Astrocyte of the cerebellum (primary cell): Measurements from ENCODE around the gene MFSD2A.
"Not testable (repeated sequence)": the region's sequence is repeated elsewhere in the genome, so short reads cannot be mapped to it uniquely, and the experiment has no call there.

Experiments used
- DNase-seq: peaks from one replicate; pipeline ENCODE4 v3.0.0-alpha.2; 2011; ENCODE audit warnings: low read depth
- H3K4me3 ChIP-seq: 2 replicates; pipeline ENCODE4 v1.5.1; 2011; ENCODE audit warnings: mild to moderate bottlenecking, low read depth, low read length, moderate library complexity
- CTCF ChIP-seq: IDR thresholded peaks from 2 replicates; pipeline ENCODE4 v1.5.1; 2012; ENCODE audit warnings: low read length, low read depth, moderate library complexity, mild to moderate bottlenecking; ENCODE audit errors: missing control alignments
- in situ Hi-C: cut with HindIII; loops from 2 replicates; pipeline ENCODE4 v1.10.0; 2017; ENCODE audit warnings: low sequenced_read_pairs

MFSD2A gene

GRCh38 chr1:39958403-39959200 is 3.7 kb downstream of the MFSD2A start:
- H3K4me3 ChIP-seq = no peak overlapping the region
- no peak for TF ChIP-seq CTCF
- in situ Hi-C loops = no loop called here
- no peak for DNase-seq

DNA sequence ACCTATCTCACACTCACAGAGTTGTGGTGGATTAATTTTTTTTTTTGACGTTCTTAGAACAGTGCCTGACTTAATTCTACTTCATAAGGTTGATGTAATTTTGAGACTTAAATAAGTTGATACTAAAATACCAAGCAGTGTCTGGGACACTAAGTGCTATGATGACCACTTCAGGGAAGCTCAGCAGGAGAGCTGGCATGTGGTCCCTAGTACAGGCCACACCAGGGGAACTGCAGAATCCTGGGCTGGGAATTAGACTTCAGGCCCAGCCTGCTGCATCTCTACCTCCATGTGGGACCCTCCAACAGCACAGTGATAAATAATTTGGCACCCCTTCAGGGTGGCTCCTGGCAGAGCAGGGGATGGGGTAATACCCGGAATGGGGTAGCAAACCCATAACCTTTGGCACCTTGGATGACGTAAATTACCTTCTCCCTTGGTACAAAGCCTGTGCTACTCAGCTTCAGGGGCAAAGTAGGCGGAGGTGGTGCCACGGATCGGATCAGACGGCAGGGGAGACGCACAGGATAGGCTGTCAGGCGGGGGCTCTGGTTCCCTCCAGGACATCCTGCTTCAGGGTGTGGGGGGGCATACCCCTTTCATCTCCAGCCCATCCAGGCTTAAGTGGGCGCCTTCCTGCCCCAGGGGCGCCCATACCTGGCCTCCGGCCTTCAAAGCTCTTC is 4.8 kb downstream of the MFSD2A start:
- H3K4me3 ChIP-seq = no peak overlapping the region
- TF ChIP-seq CTCF = no peak
- in situ Hi-C loops = no loop called here

DNA sequence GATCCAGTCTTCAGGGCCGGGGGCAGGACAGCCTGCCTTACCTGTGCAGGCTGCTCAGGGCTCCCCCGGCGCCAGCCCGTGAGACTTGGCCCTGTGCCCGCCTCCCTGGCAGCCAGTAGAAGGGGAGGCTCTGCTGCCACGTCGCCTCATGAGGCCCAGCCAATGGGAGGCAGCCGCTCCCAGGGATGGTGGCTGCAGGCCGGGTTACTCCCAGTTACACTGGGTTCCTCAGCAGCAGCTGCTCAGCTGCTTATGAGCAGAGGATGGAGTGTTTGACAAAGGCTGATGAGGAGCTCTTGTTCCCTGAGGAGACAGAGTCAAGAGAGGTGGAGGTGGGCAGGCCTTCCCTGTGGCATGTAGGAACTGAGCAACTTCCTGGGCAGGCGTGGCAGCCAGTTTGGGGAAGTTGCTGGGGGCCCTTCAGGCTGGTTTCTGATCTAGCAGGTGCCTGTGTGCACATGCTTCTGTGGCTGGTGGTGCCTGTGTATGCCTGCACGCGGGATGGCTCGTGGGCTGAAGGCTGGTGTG is 5.5 kb downstream of the MFSD2A start:
- in situ Hi-C loops = no loop called here
- no peak for DNase-seq
- no peak for TF ChIP-seq CTCF
- H3K4me3 ChIP-seq = no peak overlapping the region

More for the DNA sequence above, 4.8 kb downstream of the MFSD2A start:
- DNase-seq = no peak

DNA sequence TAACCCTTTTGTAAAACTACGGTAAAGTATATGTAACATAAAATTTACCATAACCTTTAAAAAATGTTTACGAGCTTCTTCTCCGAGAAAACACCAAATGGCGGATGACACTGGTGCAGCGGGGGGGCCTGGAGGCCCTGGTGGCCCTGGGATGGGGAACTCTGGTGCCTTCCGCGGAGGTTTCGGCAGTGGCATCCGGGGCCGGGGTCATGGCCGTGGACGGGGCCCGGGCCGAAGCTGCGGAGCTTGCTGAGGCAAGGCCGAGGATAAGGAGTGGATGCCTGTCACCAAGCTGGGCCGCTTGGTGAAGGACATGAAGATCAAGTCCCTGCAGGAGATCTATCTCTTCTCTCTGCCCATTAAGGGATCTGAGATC is 7.5 kb downstream of the MFSD2A start:
- TF ChIP-seq CTCF = no peak
- in situ Hi-C loops = no loop called here

GRCh38 chr1:39962964-39963363 is 8.0 kb downstream of the MFSD2A start:
- in situ Hi-C loops, H3K4me3 ChIP-seq, DNase-seq: not testable (repeated sequence)

More for the DNA sequence above, 7.5 kb downstream of the MFSD2A start:
- no peak overlapping the region for H3K4me3 ChIP-seq
- no peak for DNase-seq

GRCh38 chr1:39964552-39964951 is 9.6 kb downstream of the MFSD2A start:
- DNase-seq = no peak
- no peak for TF ChIP-seq CTCF
- in situ Hi-C loops = no loop called here
- H3K4me3 ChIP-seq = no peak overlapping the region

- no peak overlapping the region for H3K4me3 ChIP-seq
- no peak for TF ChIP-seq CTCF
- in situ Hi-C loops = no loop called here
- DNase-seq = no peak
These were observed 10.1 kb downstream of the MFSD2A start for GRCh38 chr1:39965044-39965443.
